ENCODE measurements around the gene RNGTT.
"Not testable (repeated sequence)": the region's sequence is repeated elsewhere in the genome, so short reads cannot be mapped to it uniquely, and the experiment has no call there.

RNGTT gene

DNA sequence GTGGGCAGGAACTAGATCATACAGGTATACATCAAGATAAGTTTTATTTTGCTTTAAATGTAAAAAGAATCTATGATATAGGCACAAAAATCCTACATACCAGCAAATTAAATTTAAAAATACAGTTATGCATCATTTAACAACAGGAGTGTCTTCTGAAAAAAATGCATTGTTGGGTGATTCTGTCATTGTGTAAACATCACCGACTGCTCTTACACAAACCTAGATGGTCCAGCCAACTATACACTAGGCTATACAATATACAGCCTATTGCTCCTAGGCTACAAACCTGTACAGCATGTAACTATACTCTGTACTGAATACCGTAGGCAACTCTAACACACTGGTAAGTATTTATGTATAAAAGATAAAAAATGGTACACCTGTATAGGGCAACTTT lies 139.4 kb downstream of the RNGTT start:
- in situ Hi-C loops (cut with MboI; ENCODE audit: low sequenced_read_pairs): no loop called here

DNA sequence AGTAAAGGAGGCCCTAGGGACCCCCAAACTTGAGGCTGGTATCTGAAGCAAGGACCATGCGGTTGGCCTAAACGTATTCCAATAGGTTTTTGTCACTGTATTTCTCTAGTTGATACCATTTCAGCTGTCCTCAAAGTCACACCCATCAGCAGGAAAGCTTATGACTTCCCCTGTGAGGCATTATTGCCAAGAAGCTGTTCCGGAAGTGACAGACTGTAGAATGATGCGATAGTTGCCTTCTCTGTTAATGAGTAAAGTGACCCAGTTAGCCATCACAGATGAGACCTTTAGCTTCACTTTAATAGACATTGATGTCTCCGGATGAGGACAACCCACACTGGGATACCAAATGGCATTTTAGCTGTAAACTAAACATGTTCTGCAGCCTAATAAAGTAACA lies 147.9 kb downstream of the RNGTT start:
- in situ Hi-C loops (cut with MboI; ENCODE audit: low sequenced_read_pairs): no loop called here

DNA sequence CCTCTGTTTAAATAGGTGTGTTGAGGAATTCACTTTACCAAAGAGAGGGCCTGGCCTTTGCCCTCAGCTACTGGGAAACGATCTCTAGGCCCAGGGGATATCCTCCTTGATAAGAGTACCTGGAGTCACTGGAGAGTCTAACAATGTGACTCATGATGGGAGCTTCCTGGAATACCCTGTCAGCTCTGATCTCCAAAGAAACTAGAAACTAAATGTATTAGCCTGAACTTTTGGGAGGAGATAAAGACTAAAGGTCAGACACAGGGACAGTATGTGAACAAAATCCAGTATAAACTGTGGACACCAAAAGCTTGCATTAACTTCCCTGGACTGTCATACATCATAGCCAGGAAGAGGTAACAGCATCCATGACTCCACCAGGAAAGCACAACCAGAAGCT lies 148.5 kb downstream of the RNGTT start:
- in situ Hi-C loops (cut with MboI; ENCODE audit: low sequenced_read_pairs): no loop called here

DNA sequence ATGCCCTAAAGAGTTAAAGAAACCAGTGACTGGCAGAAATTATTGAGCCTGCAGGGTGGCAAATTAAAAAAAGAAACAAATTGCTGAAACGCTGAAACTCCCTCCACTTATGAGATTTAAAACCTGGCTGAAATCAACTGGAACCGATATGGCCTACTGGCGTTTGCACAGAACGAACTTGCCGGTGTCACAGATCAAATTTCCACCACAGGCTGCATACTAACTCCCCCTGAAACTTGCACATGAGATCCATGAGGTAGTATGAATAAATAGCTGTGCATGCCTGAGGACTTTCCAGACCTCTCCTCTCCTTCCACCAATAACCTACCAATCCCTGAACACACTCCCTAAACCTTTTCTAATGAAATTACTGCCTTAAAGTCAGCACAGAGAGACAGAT lies 150.4 kb downstream of the RNGTT start:
- in situ Hi-C loops (cut with MboI; ENCODE audit: low sequenced_read_pairs): no loop called here

DNA sequence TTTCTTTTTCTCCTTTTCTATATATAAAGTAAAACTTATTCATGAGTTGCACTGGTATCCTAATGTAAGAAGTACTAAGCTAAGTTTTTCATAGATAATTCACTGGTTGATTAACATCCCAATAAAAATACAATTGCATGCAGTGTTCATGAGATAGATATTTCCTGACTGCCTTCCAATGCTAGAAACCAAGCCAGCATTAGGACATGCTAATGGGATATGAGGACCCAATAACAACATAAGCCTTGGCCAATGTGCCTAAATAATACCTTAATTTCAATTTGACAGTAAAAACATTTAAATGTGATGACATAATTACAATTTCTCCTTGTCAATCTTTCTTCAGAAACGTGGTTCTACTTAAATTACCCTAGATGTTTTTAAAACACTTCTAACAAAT lies 152.7 kb downstream of the RNGTT start:
- in situ Hi-C loops (cut with MboI; ENCODE audit: low sequenced_read_pairs): no loop called here

DNA sequence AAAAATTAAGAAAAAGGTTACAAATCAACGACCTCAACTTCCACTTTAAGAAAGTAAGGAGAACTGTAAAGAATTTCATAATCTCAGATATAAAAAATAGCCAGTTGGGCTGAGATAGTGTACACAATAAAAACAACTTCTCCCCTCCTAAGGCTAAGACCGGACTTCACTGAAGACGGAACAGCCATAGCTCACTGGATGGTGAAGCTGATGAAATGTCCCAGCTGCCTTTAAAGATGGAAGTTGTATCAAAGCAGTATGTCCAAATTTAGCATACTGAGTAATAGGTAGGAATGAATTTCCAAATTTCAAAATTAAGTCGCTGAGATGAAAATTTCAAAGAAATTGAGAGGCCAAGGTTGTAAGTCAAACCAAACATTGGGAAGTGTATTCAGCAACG lies 153.3 kb downstream of the RNGTT start:
- in situ Hi-C loops (cut with MboI; ENCODE audit: low sequenced_read_pairs): no loop called here

DNA sequence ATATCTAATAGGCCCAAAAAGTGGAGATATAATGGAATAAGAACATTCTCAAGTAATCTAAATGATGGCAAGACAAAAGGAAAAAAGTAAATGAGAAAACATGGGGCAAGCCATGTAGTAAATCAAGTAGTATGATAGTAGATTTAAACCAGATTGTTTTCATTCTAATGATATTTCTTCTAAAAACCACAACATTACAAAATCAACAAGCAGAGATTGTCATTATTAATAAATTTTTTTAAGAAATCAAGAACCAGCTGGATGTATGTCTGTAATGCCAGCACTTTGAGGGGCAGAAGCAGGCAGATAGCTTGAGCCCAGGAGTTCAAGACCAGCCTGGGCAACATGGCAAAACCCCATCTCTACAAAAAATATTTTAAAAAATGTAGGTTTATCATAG lies 155.0 kb downstream of the RNGTT start:
- in situ Hi-C loops (cut with MboI; ENCODE audit: low sequenced_read_pairs): no loop called here

DNA sequence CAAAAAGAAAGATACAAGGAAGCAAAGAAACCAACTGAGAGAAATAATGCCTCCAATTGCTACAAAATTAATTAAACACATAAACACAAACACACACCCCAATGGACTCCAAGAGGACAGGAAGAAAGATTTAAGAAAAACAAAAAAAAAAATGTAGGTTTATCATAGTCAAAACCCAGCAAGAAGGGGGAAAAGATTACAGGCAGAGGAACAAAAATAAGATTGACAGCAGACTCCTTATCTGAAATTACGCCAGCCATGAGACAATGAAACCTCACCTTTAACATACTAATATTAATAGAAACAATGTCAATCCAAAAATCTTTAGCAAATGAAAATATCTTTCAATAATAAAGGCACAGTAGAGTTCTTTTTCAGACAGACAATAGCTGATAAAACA lies 155.8 kb downstream of the RNGTT start:
- in situ Hi-C loops (cut with MboI; ENCODE audit: low sequenced_read_pairs): no loop called here

DNA sequence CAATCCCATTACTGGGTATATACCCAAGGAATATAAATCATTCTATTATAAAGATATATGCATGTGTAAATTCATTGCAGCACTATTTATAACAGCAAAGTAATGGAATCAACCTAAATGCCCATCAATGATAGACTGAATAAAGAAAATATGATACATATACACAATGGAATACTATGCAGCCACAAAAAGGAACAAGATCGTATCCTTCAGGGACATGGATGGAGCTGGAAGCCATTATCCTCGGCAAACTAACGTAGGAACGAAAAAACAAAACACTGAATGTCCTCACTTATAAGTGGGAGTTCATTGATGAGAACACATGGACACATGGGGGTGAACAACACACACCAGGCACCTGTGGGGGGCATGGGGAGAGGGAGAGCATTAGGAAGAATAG lies 156.7 kb downstream of the RNGTT start:
- in situ Hi-C loops (cut with MboI; ENCODE audit: low sequenced_read_pairs): no loop called here

DNA sequence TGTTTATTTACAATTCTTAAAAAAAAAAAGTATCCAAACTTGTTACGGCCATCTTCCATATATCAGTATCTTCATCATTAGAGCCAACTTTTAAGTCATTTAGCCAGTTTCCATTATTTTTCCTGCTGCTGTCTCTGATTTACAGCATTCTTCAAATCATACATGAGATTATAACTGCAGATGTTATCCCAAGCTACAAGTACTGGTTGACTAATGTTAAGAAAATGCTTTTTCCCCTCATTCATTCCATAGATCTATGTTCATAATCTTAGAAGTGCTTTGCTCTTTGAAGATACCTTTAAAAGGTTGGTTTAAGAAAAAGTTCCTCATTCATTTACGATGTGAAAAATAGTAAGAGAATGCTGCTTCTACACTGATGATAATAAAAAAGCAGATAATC lies 158.7 kb downstream of the RNGTT start:
- in situ Hi-C loops (cut with MboI; ENCODE audit: low sequenced_read_pairs): no loop called here

DNA sequence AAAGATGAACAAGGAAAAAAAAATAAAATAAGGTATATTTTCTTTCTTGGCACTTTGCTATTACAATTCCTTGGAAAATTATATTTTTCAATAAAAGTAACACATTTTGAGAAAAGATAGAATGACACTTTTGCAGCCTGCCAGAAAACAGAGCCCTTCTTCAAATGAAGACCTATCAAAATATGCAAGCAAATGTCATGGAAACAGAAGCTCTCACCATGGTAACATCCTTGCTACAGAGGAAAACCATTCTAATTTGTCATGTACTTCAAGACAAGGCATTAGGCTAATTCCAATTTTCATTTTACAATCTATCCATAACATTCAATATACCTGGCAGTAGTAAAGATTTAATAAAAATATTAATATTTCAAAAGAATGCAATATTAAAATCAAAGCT lies 177.9 kb downstream of the RNGTT start:
- in situ Hi-C loops (cut with MboI; ENCODE audit: low sequenced_read_pairs): no loop called here

DNA sequence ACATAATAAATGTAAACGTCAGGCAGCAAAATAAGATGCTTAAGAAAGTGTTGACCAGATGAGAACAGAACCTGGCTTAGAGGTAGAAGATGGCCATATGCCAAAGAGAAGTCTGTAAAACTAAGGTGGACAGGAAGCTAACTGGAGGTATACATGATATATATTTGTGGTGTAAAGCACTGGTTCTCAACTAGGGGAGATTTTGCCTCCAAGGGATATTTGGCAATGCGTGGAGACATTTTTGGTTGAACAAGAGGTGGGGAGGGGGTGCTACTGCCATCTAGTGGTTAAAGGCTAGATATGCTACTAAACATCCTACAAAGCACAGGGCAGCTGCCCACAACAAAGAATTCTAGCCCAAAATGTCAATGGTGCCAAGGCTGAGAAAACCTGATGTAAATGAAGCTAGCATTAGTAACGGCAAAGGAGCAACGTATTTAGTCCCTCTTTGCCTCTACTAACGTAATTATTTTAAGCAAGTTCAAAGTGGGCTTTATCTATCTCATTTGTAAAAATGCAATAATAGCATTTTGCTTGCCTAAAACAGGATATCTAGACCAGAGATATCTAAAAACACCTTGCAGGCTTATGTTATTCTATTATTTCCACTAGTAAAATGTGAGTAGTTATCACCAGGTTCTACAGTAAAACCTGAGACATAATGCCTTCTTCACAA lies 182.6 kb downstream of the RNGTT start:
- in situ Hi-C loops (cut with MboI; ENCODE audit: low sequenced_read_pairs): no loop called here

DNA sequence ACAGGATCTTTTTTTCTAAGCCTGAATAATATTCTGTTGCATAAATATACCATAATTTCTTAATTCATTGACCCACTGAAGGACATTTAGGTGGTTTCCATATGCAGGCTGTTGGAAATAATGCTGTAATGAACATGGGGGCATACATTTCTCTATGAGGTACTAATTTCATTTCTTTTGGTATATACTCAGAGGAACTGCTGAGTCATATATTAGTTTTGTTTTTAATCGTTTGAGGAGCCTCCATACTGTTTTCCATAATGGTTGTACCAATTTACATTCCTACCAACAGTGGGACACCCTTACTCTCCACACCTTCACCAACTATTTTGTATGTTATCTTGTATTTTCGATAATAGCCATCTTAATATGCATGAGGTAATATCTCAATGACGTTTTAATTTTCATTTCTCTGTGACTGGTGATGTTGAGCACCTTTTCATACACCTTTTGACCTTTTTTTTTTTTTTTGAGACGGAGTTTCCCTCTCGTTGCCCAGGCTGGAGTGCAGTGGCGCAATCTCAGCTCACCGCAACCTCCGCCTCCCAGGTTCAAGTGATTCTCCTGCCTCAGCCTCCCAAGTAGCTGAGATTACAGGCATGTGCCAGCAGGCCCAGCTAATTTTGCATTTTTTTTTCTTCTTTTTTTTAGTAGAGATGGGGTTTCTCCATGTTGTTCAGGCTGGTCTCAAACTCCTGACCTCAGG lies 187.4 kb downstream of the RNGTT start:
- in situ Hi-C loops (cut with MboI; ENCODE audit: low sequenced_read_pairs): no loop called here

DNA sequence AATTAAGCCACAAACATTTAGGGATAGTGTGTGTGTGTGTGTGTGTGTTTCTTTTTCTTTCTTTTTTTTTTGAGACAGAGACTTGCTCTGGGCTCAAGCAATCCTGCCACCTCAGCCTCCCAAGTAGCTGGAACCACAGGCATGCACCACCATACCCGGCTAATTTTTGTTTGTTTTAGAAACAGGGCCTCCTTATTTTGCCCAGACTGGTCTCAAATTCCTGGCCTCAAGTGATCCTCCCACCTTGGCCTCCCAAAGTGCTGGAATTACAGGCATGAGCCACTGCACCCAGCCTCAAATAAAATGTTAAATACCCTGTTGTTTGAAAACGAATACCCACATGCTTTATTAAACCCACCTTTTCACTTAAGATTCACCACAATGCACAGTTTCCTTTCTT lies 195.3 kb downstream of the RNGTT start:
- in situ Hi-C loops (cut with MboI; ENCODE audit: low sequenced_read_pairs): not testable (repeated sequence)

DNA sequence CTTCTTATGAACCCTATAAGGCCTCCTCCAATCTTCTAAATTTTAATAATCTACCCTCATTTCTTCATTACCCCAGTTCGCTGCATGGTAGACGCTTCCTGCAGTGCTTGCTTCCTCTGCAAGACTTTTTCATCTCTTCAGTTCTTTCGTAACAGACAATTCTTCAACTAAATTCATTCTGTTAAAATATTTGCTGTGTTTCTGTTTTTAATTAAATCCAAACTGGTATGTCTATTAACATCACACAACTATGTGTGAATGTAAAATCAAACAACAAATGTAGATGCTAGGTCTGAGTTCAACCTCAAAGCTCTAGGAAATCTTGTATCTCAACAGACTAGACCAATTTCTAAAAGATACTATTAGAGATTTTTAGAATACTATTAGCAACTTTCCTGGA lies 199.3 kb downstream of the RNGTT start:
- in situ Hi-C loops (cut with MboI; ENCODE audit: low sequenced_read_pairs): no loop called here

DNA sequence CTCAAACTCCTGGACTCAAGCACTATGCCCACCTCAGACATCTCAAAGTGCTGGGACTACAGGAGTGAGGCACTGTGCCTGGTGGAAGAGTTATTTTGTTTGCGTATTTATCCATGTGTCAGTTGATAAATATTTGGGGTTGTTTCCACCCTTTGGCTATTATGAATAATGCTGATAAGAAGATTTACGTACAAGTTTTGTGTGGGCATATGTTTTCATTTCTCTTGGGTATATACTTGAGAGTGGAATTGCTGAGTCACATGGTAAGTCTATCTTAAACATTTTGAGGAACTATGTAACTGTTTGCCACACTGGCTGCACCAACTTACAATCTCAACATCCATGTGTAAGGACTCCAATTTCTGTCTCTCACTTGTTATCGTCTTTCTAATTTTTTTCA lies 200.3 kb downstream of the RNGTT start:
- in situ Hi-C loops (cut with MboI; ENCODE audit: low sequenced_read_pairs): no loop called here

DNA sequence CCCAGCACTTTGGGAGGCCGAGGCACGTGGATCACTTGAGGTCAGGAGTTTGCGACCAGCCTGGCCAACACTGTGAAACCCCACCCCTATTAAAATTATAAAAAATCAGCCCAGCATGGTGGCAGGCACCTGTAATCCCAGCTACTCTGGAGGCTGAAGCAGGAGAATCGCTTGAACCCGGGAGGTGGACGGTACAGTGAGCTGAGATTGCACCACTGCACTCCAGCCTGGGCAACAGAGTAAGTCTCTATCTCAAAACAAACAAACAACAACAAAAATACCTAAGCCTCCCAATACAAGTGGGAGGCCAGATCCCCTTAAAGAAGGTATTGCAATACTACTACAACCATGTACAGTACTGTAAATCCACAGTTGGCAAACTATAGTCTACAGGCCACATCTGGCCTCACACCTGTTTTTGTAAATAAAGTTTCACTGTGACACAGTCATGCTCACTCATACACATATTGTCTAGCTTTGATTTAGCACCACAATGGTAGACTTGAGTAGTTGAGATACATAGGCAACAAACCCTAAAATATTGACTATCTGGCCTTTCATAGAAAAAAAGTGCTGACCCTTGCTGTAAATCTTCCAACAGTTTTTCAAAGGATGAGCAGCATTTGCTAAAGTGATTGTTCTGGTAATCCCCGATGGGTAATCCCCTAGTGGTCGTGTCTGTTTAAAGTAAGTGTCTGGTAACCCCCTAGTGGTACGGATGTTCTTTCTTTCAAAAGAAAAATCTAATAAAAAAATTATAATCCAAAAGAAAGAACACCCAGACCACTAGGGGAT lies 202.0 kb downstream of the RNGTT start:
- in situ Hi-C loops (cut with MboI; ENCODE audit: low sequenced_read_pairs): no loop called here

DNA sequence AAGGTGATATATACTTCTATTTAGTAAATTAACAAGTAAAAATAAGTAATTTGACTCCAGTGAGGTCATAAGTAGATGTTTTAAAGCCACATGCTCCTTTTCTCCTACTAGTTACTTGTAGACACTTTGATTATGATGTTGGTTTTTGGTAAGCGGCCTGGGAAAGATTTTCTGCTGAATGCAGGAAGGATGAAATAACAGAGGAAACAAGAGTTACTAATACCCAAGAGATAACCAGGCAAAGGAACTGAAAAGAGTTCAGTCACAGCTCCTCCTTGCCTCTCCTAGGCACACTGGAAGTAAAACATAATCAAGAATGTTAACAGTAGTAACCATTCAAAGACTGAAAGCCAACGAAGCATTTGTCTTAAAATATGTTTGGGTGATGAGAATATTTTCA lies 203.3 kb downstream of the RNGTT start:
- in situ Hi-C loops (cut with MboI; ENCODE audit: low sequenced_read_pairs): no loop called here

DNA sequence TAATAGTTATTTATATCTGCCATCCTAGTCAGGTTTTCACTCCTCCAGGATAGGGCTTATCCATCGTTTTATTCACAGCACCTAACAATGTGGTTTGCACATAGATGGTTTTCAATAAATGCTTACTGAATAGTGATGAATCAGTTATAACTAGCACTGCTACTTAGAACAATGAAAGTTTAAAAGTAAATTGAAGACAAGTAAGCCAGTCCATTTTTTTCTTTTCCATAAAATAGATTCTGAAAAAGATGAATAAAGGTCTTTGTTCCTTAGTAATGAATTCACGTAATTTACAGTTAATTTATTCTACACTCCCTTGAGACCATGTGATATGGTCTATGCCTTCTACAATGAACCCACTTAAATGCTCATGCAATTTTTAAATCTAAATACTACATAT lies 212.5 kb downstream of the RNGTT start:
- in situ Hi-C loops (cut with MboI; ENCODE audit: low sequenced_read_pairs): no loop called here

DNA sequence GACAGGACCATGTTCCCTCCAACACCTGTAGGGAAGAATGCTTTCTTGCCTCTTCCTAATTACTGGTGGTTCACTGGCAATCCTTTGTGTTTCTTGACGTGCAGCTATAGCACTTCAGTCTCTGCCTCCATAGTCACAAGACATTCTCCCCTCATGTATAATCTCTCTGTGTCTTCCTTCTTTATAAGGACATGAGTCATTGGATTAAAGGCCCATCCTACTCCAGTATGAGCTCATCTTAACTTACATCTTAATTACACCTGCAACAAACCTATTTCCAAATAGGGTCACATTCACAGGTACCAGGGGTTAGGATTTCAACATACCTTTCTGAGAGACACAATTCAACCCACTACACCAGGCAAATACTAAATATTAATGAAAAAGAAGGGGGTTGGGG lies 213.6 kb downstream of the RNGTT start:
- in situ Hi-C loops (cut with MboI; ENCODE audit: low sequenced_read_pairs): no loop called here

DNA sequence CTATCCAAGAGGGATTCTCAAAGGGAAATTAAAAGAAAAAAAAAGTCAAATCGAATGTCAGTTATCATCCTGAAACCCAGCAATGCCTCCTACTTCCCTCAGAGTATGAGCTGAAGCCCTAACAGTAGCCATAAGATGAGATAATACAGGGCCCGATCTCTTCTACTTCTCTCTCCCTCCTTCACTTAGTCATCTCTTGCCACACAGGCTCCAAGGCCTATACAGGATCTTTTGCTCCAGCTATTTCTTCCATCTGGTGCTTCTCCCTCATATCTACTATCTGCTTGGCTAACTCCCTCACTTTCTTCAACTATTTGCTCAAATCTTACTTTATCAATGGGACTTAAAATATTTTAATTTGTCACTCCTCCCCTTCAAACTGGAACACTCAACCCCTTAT lies 215.3 kb downstream of the RNGTT start:
- in situ Hi-C loops (cut with MboI; ENCODE audit: low sequenced_read_pairs): no loop called here

DNA sequence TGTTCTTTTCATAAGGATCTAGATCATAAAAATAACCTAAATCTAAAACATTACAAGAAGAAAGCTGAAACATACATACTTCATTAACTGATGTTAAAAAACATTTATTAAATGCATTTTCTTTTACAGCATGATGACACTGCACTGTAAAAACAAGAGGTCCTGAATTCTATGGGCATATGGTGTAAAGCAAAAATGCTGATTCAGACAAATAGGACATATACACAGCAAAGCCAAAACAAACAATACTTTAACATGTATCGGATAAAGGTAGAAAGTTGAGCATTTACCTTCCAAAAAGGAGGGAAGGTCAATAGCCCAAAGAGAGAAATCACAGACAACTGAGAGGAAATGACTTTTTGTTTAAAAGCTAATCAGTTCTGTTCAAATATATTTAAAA lies 221.5 kb downstream of the RNGTT start:
- in situ Hi-C loops (cut with MboI; ENCODE audit: low sequenced_read_pairs): no loop called here
